Spinal cord (tissue), 10 donors: Measurements from ENCODE around the gene FOXN3. TPM values are rescaled to one million over a fixed set of nuclear protein-coding genes. Genes with fewer than 3 reads are reported as not detected.

ENCODE experiments used
- DNase-seq, 6 donors: peaks; one replicate each; pipeline versions ENCODE4 v3.0.0 to v3.0.0-alpha.2; 2013 to 2015; ENCODE audit warnings: low spot score in 6 of 6, low read depth in 4 of 6
- H3K27ac ChIP-seq: one replicate; pipeline ENCODE4 v1.5.1; 2013; ENCODE audit warnings: low read depth, low read length, control low read depth
- H3K27me3 ChIP-seq: one replicate; pipeline ENCODE4 v1.6.1; 2013; ENCODE audit warnings: low read length; ENCODE audit not compliant: control insufficient read depth, insufficient read depth
- H3K36me3 ChIP-seq: one replicate; pipeline ENCODE4 v1.6.1; 2013; ENCODE audit warnings: low read length; ENCODE audit not compliant: control insufficient read depth, insufficient read depth
- H3K4me1 ChIP-seq: one replicate; pipeline ENCODE4 v1.6.1; 2013; ENCODE audit warnings: low read length; ENCODE audit not compliant: control insufficient read depth, insufficient read depth
- H3K4me3 ChIP-seq: one replicate; pipeline ENCODE4 v1.5.1; 2013; ENCODE audit warnings: low read depth, low read length, control low read depth
- H3K9me3 ChIP-seq: one replicate; pipeline ENCODE4 v1.6.1; 2013; ENCODE audit warnings: low read length; ENCODE audit not compliant: control insufficient read depth, insufficient read depth
- WGBS: methylation state at CpG from one replicate; pipeline ENCODE4 v1.1.5; 2013; ENCODE audit warnings: missing lambda C conversion rate; ENCODE audit not compliant: insufficient coverage; 5-methylcytosine and 5-hydroxymethylcytosine counted together
- polyA plus RNA-seq, 2 donors: library from polyadenylated mRNA; unstranded; fragments of 120-200 nt; gene quantifications; one replicate each; pipeline ENCODE4 v1.2.1, GENCODE V29; 2013; ENCODE audit not compliant: insufficient read length in 2 of 2
- total RNA-seq, 2 donors: library from RNA; depleted of rRNA in 1 of 2; stranded (reverse); fragments of 120-200 nt in 1 of 2; fragments of >200 nt in 1 of 2; gene quantifications; one replicate each; pipeline versions ENCODE4 v1.2.3 to v1.2.4, GENCODE V29; 2013 to 2014
- donor health status: healthy.

FOXN3 gene
- total and polyA plus RNA-seq, 4 donors = 37.8 to 56.8 (median 46.8) TPM

- DNase-seq = no peak
- no peak overlapping the region for H3K27ac ChIP-seq
- H3K9me3 ChIP-seq = no peaks in the 10 kb centered on the region
- WGBS = 58% methylated on average over 3 of the region's 6 CpGs
- H3K4me1 ChIP-seq = peaks cover 15% of the 10 kb centered on the region
- no peak overlapping the region for H3K4me3 ChIP-seq
- no peaks in the 10 kb centered on the region for H3K36me3 ChIP-seq
- H3K27me3 ChIP-seq = no peaks in the 10 kb centered on the region
These were observed 8.9 kb upstream of the FOXN3 start for GRCh38 chr14:89425931-89426330.

- no peaks in the 10 kb centered on the region for H3K36me3 ChIP-seq
- 100% methylated on average over 1 of the region's 6 CpGs for WGBS
- no peaks in the 10 kb centered on the region for H3K9me3 ChIP-seq
- H3K4me1 ChIP-seq = peaks cover 11% of the 10 kb centered on the region
- no peak overlapping the region for H3K4me3 ChIP-seq
- DNase-seq = no peak
- H3K27me3 ChIP-seq = no peaks in the 10 kb centered on the region
- H3K27ac ChIP-seq = no peak overlapping the region
These were observed 7.2 kb upstream of the FOXN3 start for GRCh38 chr14:89424241-89424640.

- WGBS = no CpG with 5 or more reads among the region's 5 CpGs
- no peak for DNase-seq
- Histone ChIP-seq H3K9me3 (no peaks in the 10 kb centered on the region), H3K4me3 (no peak overlapping the region), H3K4me1 (peaks cover 2% of the 10 kb centered on the region), H3K27me3 (no peaks in the 10 kb centered on the region), H3K27ac (no peak overlapping the region), H3K36me3 (no peaks in the 10 kb centered on the region)
These were observed 5.9 kb upstream of the FOXN3 start for GRCh38 chr14:89422952-89423345.

GRCh38 chr14:89422181-89422951 is 5.3 kb upstream of the FOXN3 start:
- 81% methylated on average over 6 of the region's 11 CpGs for WGBS
- H3K4me3 ChIP-seq = no peak overlapping the region
- no peaks in the 10 kb centered on the region for H3K36me3 ChIP-seq
- no peaks in the 10 kb centered on the region for H3K9me3 ChIP-seq
- DNase-seq = no peak
- H3K4me1 ChIP-seq = peaks cover 7% of the 10 kb centered on the region
- no peak overlapping the region for H3K27ac ChIP-seq
- H3K27me3 ChIP-seq = no peaks in the 10 kb centered on the region

- H3K9me3 ChIP-seq = no peaks in the 10 kb centered on the region
- no peak overlapping the region for H3K27ac ChIP-seq
- no peak for DNase-seq
- H3K4me3 ChIP-seq = no peak overlapping the region
- peaks cover 7% of the 10 kb centered on the region for H3K4me1 ChIP-seq
- H3K36me3 ChIP-seq = no peaks in the 10 kb centered on the region
- H3K27me3 ChIP-seq = no peaks in the 10 kb centered on the region
- 79% methylated on average over 2 of the region's 3 CpGs for whole genome bisulfite sequencing
These were observed 3.5 kb upstream of the FOXN3 start for GRCh38 chr14:89420502-89420901.

- DNase-seq = no peak
- H3K27ac ChIP-seq = no peak overlapping the region
These were observed 3.0 kb upstream of the FOXN3 start for GRCh38 chr14:89419973-89420482.

GRCh38 chr14:89418976-89419375 is 1.9 kb upstream of the FOXN3 start:
- peaks cover 11% of the 10 kb centered on the region for H3K4me1 ChIP-seq
- no peak overlapping the region for H3K27ac ChIP-seq
- H3K36me3 ChIP-seq = peaks cover 2% of the 10 kb centered on the region
- no peak for DNase-seq
- WGBS = 100% methylated on average over 1 of the region's 2 CpGs
- H3K9me3 ChIP-seq = no peaks in the 10 kb centered on the region
- no peaks in the 10 kb centered on the region for H3K27me3 ChIP-seq
- H3K4me3 ChIP-seq = no peak overlapping the region

More at GRCh38 chr14:89419973-89420482, 3.0 kb upstream of the FOXN3 start:
- Histone ChIP-seq H3K4me3 (no peak overlapping the region), H3K27me3 (no peaks in the 10 kb centered on the region), H3K36me3 (no peaks in the 10 kb centered on the region), H3K4me1 (peaks cover 7% of the 10 kb centered on the region), H3K9me3 (no peaks in the 10 kb centered on the region)
- WGBS = 100% methylated on average over 3 of the region's 6 CpGs

- 80% methylated on average over 4 of the region's 7 CpGs for WGBS
- Histone ChIP-seq H3K27ac (no peak overlapping the region), H3K9me3 (no peaks in the 10 kb centered on the region), H3K4me1 (peaks cover 11% of the 10 kb centered on the region), H3K27me3 (no peaks in the 10 kb centered on the region), H3K36me3 (peaks cover 7% of the 10 kb centered on the region), H3K4me3 (no peak overlapping the region)
- DNase-seq = no peak
These were observed 1.4 kb upstream of the FOXN3 start for GRCh38 chr14:89418452-89418851.

- Histone ChIP-seq H3K36me3 (peaks cover 9% of the 10 kb centered on the region), H3K9me3 (no peaks in the 10 kb centered on the region), H3K4me3 (peak overlapping the region; percentile 61), H3K4me1 (peaks cover 11% of the 10 kb centered on the region), H3K27me3 (no peaks in the 10 kb centered on the region), H3K27ac (peak overlapping the region; percentile 70)
- WGBS = under 1% methylated on average over 41 of the region's 51 CpGs
- DNase-seq = peak in 2 of 6 donors; percentile 79 to 81
These were observed 612 bp upstream of the FOXN3 start for GRCh38 chr14:89417465-89418225.
